Breast epithelium (tissue), 3 donors: ENCODE measurements around the gene AOX1.

Experiments
- POLR2A ChIP-seq: fragments of 450-650 bp; IDR thresholded peaks from one replicate; pipeline ENCODE4 v1.6.1; 2016; ENCODE audit warnings: antibody characterized with exemption, mild to moderate bottlenecking, moderate library complexity
- POLR2AphosphoS5 ChIP-seq, 3 donors: sonication (generic); formaldehyde crosslinking; IDR thresholded peaks; one replicate each; pipeline ENCODE4 v1.6.1; 2017; ENCODE audit warnings: antibody characterized with exemption in 3 of 3

DNA sequence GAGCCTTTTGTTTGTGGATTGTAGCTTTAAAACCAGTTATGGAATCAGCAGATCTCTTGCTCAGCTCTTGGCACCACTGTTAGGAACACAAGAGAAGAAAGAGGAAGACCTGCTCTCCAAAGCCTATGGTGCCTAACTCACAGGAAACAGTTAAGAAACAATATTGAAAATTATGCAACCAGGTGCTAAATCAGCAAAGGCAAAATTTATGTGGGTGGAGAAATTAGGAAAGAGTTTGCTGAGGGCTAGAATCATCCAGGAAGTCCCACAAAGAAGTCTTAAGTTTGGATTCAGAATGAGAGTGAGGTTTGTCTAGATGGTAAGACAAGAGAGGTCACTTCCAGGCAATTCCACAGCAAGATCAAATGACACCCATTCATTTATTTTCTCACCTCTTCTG, 49.4 kb downstream of the AOX1 start:
- no peak for TF ChIP-seq POLR2A
- TF ChIP-seq POLR2AphosphoS5 (IDR thresholded peaks at IDR 0.05): no peak
